Osteoblast (primary cell): Measurements from ENCODE around the gene TECPR2. TPM values are rescaled to one million over a fixed set of nuclear protein-coding genes. Genes with fewer than 3 reads are reported as not detected.

Experiments
- DNase-seq: peaks from one replicate; pipeline ENCODE4 v3.0.0; 2011; ENCODE audit warnings: low spot score, mixed read lengths; ENCODE audit not compliant: insufficient read length; ENCODE audit errors: missing footprints
- H2AFZ ChIP-seq: 2 replicates; pipeline ENCODE4 v1.6.0; 2011; ENCODE audit warnings: mild to moderate bottlenecking, low read length
- H3K27ac ChIP-seq: 2 replicates; pipeline ENCODE4 v1.5.1; 2011; ENCODE audit warnings: mild to moderate bottlenecking, low read depth, low read length, moderate library complexity
- H3K27me3 ChIP-seq: 2 replicates; pipeline ENCODE4 v1.6.0; 2012; ENCODE audit warnings: mild to moderate bottlenecking, control low read depth, inconsistent platforms, low read length, moderate library complexity; ENCODE audit not compliant: insufficient read depth
- H3K36me3 ChIP-seq: 2 replicates; pipeline ENCODE4 v1.5.1; 2011; ENCODE audit warnings: mild to moderate bottlenecking, low read length, control low read depth, moderate library complexity; ENCODE audit not compliant: insufficient read depth
- H3K4me1 ChIP-seq: 2 replicates; pipeline ENCODE4 v1.5.1; 2011; ENCODE audit warnings: mild to moderate bottlenecking, low read length, control low read depth, moderate library complexity; ENCODE audit not compliant: insufficient read depth
- H3K4me2 ChIP-seq: 2 replicates; pipeline ENCODE4 v1.6.0; 2011; ENCODE audit warnings: mild to moderate bottlenecking, low read length; ENCODE audit not compliant: insufficient read depth
- H3K4me3 ChIP-seq: fragments of 200-600 bp; sonication (generic); 3 replicates; pipeline ENCODE4 v1.5.1; 2012; ENCODE audit warnings: mild to moderate bottlenecking, low read length, inconsistent platforms; ENCODE audit not compliant: insufficient read depth
- H3K79me2 ChIP-seq: 2 replicates; pipeline ENCODE4 v1.6.0; 2012; ENCODE audit warnings: mild to moderate bottlenecking, low read length, control low read depth, inconsistent platforms; ENCODE audit not compliant: insufficient read depth
- H3K9me3 ChIP-seq: 2 replicates; pipeline ENCODE4 v1.5.1; 2011; ENCODE audit warnings: low read depth, low read length, control low read depth
- H4K20me1 ChIP-seq: 2 replicates; pipeline ENCODE4 v1.6.0; 2012; ENCODE audit warnings: mild to moderate bottlenecking, low read length, control low read depth; ENCODE audit not compliant: insufficient read depth
- CTCF ChIP-seq: IDR thresholded peaks from 2 replicates; pipeline ENCODE4 v1.5.1; 2011; ENCODE audit warnings: mild to moderate bottlenecking, low read depth, low read length, moderate library complexity; ENCODE audit errors: extremely low read depth
- total RNA-seq: library from RNA; depleted of rRNA; stranded (reverse); fragments of >200 nt; gene quantifications from 2 replicates; pipeline ENCODE4 v1.2.3, GENCODE V29; 2012

The TECPR2 gene
- total RNA-seq, 1 donor, result 13.0 TPM

GRCh38 chr14:102486513-102487203, 123.9 kb downstream of the TECPR2 start:
- Histone ChIP-seq H3K4me2 (no peak overlapping the region), H3K36me3 (no peaks in the 10 kb centered on the region), H3K79me2 (no peaks in the 10 kb centered on the region), H3K27me3 (no peaks in the 10 kb centered on the region), H3K9me3 (no peaks in the 10 kb centered on the region), H3K4me3 (no peak overlapping the region), H4K20me1 (peaks cover 1% of the 10 kb centered on the region), H3K4me1 (peaks cover 9% of the 10 kb centered on the region), H3K27ac (no peak overlapping the region), H2AFZ (no peak overlapping the region)
- peak; percentile 55 for DNase-seq
- peak; percentile 14 for TF ChIP-seq CTCF

- no peaks in the 10 kb centered on the region for H3K27me3 ChIP-seq
- H3K4me1 ChIP-seq, result peaks cover 8% of the 10 kb centered on the region
- DNase-seq, result peak; percentile 76
- no peak overlapping the region for H2AFZ ChIP-seq
- TF ChIP-seq CTCF, result no peak
- H3K79me2 ChIP-seq, result no peaks in the 10 kb centered on the region
- no peaks in the 10 kb centered on the region for H3K9me3 ChIP-seq
- H4K20me1 ChIP-seq, result peaks cover 4% of the 10 kb centered on the region
- H3K4me3 ChIP-seq, result no peak overlapping the region
- H3K36me3 ChIP-seq, result no peaks in the 10 kb centered on the region
- H3K4me2 ChIP-seq, result no peak overlapping the region
- no peak overlapping the region for H3K27ac ChIP-seq
Measured at GRCh38 chr14:102487204-102487577, 124.5 kb downstream of the TECPR2 start.

- peak; percentile 35 for DNase-seq
- no peak for TF ChIP-seq CTCF
- peaks cover 4% of the 10 kb centered on the region for H4K20me1 ChIP-seq
- no peak overlapping the region for H3K4me2 ChIP-seq
- H3K36me3 ChIP-seq, result no peaks in the 10 kb centered on the region
- peaks cover 5% of the 10 kb centered on the region for H3K4me1 ChIP-seq
- no peaks in the 10 kb centered on the region for H3K27me3 ChIP-seq
- H3K4me3 ChIP-seq, result no peak overlapping the region
- H3K27ac ChIP-seq, result no peak overlapping the region
- no peaks in the 10 kb centered on the region for H3K79me2 ChIP-seq
- H2AFZ ChIP-seq, result no peak overlapping the region
- no peaks in the 10 kb centered on the region for H3K9me3 ChIP-seq
Measured at GRCh38 chr14:102490456-102490855, 127.7 kb downstream of the TECPR2 start.

- Histone ChIP-seq H3K27me3 (no peaks in the 10 kb centered on the region), H2AFZ (no peak overlapping the region), H4K20me1 (peaks cover 4% of the 10 kb centered on the region), H3K4me1 (peaks cover 5% of the 10 kb centered on the region), H3K36me3 (no peaks in the 10 kb centered on the region), H3K4me2 (no peak overlapping the region), H3K79me2 (no peaks in the 10 kb centered on the region), H3K27ac (no peak overlapping the region), H3K9me3 (no peaks in the 10 kb centered on the region), H3K4me3 (no peak overlapping the region)
- no peak for TF ChIP-seq CTCF
- DNase-seq, result peak; percentile 87
Measured at GRCh38 chr14:102491366-102491765, 128.6 kb downstream of the TECPR2 start.
